ENCODE measurements around the gene FADS2.

Gene FADS2

DNA sequence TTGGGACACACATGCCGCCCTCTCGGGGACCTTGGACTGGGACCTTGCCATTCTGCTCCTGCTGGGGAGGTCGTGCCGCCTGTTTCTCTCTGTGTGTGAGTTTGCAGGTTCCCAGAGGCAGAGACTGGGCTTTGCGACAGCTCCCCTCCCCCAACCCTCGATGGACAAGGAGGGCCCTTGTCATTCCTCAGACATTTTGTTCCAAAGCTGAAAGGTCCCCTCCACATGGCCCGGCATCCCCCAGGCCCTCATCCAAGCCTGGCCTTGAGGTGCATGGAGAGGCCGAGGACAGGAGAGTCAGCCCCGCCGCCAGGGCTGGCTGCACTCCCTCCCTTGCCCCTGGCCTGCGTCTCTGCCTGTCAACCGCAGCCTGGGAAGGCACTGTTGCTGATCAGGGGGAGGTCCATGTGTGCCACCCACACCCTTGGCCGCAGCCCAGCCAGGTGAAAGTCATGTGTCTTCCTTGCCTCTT lies 25.6 kb downstream of the FADS2 start:
- Mint-ChIP-seq H3K36me3 (peaks cover 40 to 67% of the 10 kb centered on the region in 2 donors), H3K27ac (no peak overlapping the region), H3K9me3 (no peaks in the 10 kb centered on the region), H3K4me3 (no peak overlapping the region), H3K27me3 (no peaks in the 10 kb centered on the region), H3K4me1 (peaks cover 0 to 2% of the 10 kb centered on the region in 2 donors)
- DNase-seq: no peak
- no peak for ATAC-seq (replicated peaks)

DNA sequence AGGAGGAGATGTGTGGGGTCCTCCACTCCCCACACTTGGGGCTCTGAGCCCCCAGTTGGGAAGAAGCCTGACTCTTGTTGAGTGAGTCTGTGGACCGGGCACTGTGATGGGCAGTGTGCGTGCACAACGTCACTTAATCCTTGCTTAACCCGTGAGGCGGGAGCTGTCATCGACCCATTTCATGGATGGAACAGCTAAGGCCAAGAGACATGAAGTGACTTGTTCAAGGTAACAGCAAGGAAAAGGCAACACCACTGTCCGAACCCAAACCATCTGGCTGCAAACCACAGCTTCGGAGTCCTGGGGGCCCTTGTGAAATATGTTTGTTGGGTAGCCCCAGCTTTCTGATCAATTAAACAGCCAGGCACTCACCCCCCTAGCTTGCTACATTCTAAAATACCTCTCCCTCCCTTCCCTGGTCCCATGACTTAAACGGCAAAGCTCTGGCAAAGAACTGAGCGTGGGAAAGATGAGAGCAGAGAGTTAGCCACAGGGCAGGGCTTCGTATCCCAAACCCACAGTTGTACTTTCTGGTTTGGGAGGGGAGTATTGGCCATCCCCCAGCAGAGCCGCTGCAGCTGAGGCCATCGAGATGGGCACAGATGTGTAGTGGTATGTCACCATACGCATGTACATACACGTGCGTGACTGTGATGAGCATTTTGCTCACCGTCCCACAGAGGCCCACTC lies 26.3 kb downstream of the FADS2 start:
- H3K27me3 Mint-ChIP-seq: no peaks in the 10 kb centered on the region
- peaks cover 0 to 2% of the 10 kb centered on the region in 2 donors for H3K4me1 Mint-ChIP-seq
- peaks cover 46 to 72% of the 10 kb centered on the region in 2 donors for H3K36me3 Mint-ChIP-seq
- no peak overlapping the region for H3K4me3 Mint-ChIP-seq
- DNase-seq (no peak), ATAC-seq (replicated peaks) (no peak)
- H3K27ac Mint-ChIP-seq: no peak overlapping the region
- H3K9me3 Mint-ChIP-seq: no peaks in the 10 kb centered on the region

DNA sequence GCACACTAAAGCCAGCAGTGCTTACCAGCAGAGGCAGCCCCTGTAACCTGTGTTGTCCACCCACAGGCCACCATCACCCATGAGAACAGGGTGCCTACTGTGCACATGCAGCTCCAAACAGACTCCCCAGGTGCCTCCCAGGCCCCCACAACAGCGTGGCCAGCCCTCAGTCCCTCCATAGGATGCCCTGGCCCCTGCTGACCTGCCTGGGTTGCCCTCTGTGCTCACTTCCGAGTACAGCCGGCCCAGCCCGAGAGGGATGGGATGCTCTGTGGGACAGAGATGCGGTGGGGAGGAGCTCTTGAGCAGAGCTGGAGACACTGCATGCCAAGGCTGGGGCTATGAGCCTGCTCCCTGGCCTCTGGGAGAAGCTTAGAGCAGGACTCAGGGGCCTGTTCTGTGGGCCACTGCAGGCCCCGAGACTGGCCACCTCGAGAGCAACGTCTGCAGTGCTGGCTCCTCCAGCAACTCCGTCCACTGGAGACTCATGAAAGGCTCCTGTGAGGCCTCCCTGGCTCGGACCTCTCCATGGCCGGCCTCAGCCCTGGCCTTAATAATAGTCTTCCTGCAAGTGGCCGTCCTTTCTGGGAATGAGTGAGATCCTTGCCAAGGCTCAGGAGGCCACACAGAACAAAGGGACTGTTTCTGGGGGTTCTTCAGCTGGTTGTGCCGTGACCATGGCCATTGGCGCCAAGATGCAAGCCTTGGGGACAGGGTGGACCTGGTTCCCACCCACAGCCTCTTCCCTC lies 27.0 kb downstream of the FADS2 start:
- Mint-ChIP-seq H3K27ac (no peak overlapping the region), H3K4me1 (peaks cover 0 to 2% of the 10 kb centered on the region in 2 donors), H3K4me3 (no peak overlapping the region), H3K9me3 (no peaks in the 10 kb centered on the region), H3K36me3 (peaks cover 50 to 72% of the 10 kb centered on the region in 2 donors), H3K27me3 (no peaks in the 10 kb centered on the region)
- ATAC-seq (replicated peaks): no peak
- no peak for DNase-seq

DNA sequence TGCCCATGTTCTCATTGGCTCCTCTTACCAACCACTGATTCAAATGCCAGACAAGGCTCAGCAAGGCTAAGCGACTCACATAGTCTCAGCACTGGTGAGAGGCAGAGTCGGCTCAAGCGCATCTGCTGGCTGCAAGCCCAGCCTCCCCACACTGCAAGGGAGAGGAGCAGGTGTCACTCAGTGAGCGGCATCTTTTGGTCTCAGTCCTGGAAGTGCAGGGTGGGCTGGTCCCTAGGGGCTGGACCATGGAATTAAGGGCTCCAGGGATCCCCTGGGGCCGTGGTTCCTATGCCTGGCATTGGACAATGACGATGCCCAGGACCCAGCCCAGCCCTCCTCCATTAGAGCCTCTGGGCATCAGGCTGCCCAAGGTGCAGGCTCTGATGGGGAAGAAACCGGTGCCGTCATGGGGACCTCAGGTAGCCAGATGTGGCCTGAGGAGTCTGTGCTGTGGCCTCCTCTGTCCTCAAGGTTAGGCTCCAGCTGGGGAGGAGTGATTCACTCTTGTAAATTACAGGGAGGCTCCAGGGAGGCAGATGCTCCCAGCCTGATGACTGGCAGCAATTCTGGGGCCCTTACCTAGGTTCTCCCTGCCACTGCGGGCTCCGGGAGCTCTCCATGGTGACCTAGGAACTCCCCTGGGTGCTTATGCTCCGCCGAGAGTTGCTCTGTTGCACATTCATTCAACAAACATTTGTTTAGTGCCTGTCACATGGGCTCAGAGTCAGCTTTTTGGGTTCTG lies 28.0 kb downstream of the FADS2 start:
- DNase-seq (no peak), ATAC-seq (replicated peaks) (no peak)
- H3K36me3 Mint-ChIP-seq: peaks cover 55 to 75% of the 10 kb centered on the region in 2 donors
- H3K9me3 Mint-ChIP-seq: no peaks in the 10 kb centered on the region
- no peaks in the 10 kb centered on the region for H3K27me3 Mint-ChIP-seq
- no peak overlapping the region for H3K4me3 Mint-ChIP-seq
- peaks cover 0 to 2% of the 10 kb centered on the region in 2 donors for H3K4me1 Mint-ChIP-seq
- no peak overlapping the region for H3K27ac Mint-ChIP-seq

DNA sequence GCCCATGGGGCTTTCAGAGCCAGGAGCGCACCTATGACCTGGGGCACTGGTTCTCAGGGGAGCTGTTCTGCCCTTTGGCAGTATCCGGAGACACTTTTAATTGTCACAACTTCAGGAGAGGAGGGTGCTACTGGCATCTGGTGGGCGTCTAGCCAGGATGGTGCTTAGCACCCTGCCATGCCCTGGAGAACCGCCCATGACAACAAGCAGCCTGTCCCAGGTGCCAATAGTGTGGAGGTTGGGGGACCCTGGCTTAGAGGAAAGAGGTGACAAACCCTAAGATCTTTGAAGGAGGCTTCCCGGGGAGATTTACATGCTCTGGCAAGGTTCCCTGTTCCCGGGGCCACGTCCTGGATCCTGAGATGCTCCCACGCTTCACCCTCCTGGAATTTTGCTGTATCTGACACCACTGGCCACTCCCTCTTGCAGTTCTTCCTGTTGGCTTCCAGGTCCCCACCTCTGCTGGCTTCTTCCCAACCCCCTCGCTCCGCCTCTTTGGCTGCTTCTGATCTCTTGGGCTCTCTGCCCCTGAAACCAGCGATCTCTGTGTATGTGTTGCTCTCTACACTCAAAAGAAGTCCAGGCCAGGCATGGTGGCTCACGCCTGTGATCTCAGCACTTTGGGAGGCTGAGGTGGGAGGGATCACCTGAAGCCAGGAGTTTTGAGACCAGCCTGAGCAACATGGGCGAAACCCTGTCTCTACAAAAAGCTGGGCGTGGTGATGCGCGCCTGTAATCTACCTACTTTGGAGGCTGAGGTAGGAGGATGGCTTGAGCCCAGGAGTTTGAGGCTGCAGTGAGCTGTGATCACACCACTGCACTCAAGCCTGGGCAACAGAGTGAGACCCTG lies 32.2 kb downstream of the FADS2 start:
- Mint-ChIP-seq H3K27me3 (no peaks in the 10 kb centered on the region), H3K27ac (no peak overlapping the region), H3K4me3 (no peak overlapping the region), H3K36me3 (peaks cover 62 to 76% of the 10 kb centered on the region in 2 donors), H3K4me1 (peaks cover 0 to 5% of the 10 kb centered on the region in 2 donors), H3K9me3 (no peaks in the 10 kb centered on the region)
- ATAC-seq (replicated peaks): no peak
- no peak for DNase-seq

DNA sequence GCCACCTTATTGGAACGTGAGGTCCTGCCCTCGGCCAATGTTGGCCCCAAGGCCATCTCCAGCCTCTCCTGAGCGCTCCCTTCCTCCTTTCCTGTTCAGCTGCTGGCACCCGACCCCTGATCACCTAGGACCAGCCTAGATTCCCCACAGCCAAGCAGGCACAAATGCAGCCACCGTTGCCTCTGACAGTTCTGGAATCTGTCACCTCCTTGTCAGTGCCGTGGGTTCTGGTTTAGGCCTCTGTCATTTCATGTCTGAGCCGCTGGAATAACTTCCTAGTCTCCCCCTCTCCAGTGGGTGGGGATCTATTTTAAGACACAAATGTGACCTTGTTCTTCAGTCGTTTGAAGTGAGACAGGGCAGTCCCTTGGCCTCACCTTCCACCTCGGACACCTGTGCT lies 33.5 kb downstream of the FADS2 start:
- Mint-ChIP-seq H3K4me1 (peaks cover 2 to 5% of the 10 kb centered on the region in 2 donors), H3K4me3 (no peak overlapping the region), H3K9me3 (no peaks in the 10 kb centered on the region), H3K27ac (no peak overlapping the region), H3K27me3 (no peaks in the 10 kb centered on the region), H3K36me3 (peaks cover 67 to 80% of the 10 kb centered on the region in 2 donors)
- no peak for ATAC-seq (replicated peaks)
- no peak for DNase-seq

DNA sequence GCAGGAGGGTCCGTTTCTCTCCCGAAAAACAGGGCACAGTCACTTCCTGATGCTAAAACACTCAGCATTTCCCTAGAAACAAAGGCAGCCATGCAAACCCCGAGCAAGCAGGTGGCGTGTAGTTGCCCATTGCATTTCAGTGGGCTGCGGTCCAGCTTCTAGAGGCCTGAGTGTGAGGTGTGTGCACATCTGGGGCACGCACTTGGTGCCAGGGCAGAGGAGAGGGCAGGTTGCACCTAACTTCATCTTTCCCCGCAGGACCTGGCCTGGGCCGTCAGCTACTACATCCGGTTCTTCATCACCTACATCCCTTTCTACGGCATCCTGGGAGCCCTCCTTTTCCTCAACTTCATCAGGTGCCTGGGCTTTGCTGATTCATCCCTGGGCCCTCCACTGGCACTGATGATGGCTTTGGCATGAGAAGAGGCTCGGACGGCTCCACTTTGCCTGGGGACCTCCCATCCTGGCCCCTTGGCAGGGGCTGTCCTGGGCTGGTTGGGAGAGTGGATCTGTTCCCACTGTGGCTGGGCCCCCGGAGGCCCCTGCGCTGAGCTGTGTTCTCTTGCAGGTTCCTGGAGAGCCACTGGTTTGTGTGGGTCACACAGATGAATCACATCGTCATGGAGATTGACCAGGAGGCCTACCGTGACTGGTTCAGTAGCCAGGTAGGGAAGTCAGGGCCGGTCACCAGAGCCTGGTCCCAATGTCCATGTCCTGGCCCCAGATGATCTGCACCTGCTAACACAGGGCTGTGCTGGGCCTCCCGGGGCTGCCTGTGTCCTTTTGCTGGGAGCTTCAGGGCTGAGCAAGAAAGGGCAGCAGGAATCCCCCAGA lies 34.8 kb downstream of the FADS2 start:
- Mint-ChIP-seq H3K27me3 (no peaks in the 10 kb centered on the region), H3K27ac (peak overlapping the region; percentile 27), H3K4me1 (peaks cover 2 to 5% of the 10 kb centered on the region in 2 donors), H3K36me3 (peaks cover 61 to 77% of the 10 kb centered on the region in 2 donors), H3K4me3 (no peak overlapping the region), H3K9me3 (no peaks in the 10 kb centered on the region)
- ATAC-seq (replicated peaks) (no peak), DNase-seq (no peak)

DNA sequence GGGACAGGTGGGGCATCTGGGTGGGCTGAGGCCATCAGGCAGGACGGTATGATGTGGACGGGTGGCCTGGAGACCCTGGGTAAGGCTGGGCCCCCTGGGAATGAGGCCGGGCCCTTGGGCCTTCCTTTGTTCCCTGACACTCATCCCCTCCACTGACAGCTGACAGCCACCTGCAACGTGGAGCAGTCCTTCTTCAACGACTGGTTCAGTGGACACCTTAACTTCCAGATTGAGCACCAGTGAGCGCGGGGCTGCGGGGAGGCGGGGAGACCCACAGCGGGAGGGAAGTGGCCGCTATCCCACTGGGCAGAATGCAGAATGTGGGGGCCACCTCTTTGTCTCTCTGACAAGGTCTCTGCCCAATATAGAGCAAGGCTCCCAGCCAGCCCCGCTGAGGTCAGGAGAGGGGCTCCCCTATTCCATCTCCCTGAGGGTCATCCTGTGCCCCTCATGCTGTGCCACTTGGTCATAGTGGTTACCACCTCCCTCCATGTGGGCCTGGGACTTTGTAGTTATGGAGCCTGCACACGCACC lies 35.5 kb downstream of the FADS2 start:
- ATAC-seq (replicated peaks) (no peak), DNase-seq (no peak)
- peaks cover 3 to 5% of the 10 kb centered on the region in 2 donors for H3K4me1 Mint-ChIP-seq
- no peak overlapping the region for H3K27ac Mint-ChIP-seq
- no peak overlapping the region for H3K4me3 Mint-ChIP-seq
- H3K27me3 Mint-ChIP-seq: no peaks in the 10 kb centered on the region
- H3K36me3 Mint-ChIP-seq: peaks cover 59 to 77% of the 10 kb centered on the region in 2 donors
- H3K9me3 Mint-ChIP-seq: no peaks in the 10 kb centered on the region

DNA sequence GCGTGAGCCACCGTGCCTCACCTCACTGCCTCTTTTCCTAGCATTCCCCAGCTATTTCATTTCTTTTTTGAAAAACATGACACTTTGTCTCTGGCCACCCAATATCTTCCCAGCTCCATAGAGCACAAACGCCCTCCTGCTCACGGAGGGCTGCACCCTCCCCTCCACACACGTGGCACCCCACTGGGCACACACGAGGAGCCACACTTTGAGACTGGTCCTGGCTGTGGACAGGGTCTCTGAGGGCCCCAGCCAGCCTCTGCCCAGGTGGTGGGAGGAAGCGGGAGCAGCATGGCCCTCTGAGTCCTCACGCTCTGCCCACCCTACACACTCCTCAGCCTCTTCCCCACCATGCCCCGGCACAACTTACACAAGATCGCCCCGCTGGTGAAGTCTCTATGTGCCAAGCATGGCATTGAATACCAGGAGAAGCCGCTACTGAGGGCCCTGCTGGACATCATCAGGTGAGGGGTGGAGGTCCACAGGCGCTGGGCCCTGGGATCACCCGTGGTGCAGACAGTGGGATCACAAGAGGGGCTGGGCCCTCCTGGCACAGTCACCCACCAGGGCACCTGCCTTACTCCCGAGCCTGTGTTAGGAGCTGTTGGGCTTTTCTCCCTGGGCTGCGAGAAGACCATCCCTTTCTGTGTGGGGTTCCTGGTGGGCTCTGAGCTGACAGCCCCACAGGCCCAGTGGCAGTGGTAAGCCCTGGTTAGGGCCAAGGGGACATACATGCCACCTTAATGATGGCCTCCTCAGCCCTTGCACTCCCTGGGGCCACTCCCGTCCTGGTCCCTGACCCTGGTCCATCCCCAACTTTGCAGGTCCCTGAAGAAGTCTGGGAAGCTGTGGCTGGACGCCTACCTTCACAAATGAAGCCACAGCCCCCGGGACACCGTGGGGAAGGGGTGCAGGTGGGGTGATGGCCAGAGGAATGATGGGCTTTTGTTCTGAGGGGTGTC lies 37.0 kb downstream of the FADS2 start:
- H3K27me3 Mint-ChIP-seq: no peaks in the 10 kb centered on the region
- DNase-seq: no peak
- H3K36me3 Mint-ChIP-seq: peaks cover 46 to 63% of the 10 kb centered on the region in 2 donors
- H3K4me1 Mint-ChIP-seq: peaks cover 3 to 5% of the 10 kb centered on the region in 2 donors
- no peak overlapping the region for H3K27ac Mint-ChIP-seq
- peak overlapping the region in 1 of 2 donors; percentile 36 for H3K4me3 Mint-ChIP-seq
- no peaks in the 10 kb centered on the region for H3K9me3 Mint-ChIP-seq
- ATAC-seq (replicated peaks): no peak

DNA sequence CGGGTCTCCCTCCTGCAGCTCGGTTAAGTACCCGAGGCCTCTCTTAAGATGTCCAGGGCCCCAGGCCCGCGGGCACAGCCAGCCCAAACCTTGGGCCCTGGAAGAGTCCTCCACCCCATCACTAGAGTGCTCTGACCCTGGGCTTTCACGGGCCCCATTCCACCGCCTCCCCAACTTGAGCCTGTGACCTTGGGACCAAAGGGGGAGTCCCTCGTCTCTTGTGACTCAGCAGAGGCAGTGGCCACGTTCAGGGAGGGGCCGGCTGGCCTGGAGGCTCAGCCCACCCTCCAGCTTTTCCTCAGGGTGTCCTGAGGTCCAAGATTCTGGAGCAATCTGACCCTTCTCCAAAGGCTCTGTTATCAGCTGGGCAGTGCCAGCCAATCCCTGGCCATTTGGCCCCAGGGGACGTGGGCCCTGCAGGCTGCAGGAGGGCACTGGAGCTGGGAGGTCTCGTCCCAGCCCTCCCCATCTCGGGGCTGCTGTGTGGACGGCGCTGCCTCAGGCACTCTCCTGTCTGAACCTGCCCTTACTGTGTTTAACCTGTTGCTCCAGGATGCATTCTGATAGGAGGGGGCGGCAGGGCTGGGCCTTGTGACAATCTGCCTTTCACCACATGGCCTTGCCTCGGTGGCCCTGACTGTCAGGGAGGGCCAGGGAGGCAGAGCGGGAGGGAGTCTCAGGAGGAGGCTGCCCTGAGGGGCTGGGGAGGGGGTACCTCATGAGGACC lies 38.3 kb downstream of the FADS2 start:
- peak overlapping the region; percentile 20 for H3K27ac Mint-ChIP-seq
- no peak for DNase-seq
- peaks cover 40 to 50% of the 10 kb centered on the region in 2 donors for H3K36me3 Mint-ChIP-seq
- H3K4me1 Mint-ChIP-seq: peaks cover 13 to 17% of the 10 kb centered on the region in 2 donors
- no peak overlapping the region for H3K4me3 Mint-ChIP-seq
- H3K9me3 Mint-ChIP-seq: no peaks in the 10 kb centered on the region
- no peaks in the 10 kb centered on the region for H3K27me3 Mint-ChIP-seq
- ATAC-seq (replicated peaks): no peak

DNA sequence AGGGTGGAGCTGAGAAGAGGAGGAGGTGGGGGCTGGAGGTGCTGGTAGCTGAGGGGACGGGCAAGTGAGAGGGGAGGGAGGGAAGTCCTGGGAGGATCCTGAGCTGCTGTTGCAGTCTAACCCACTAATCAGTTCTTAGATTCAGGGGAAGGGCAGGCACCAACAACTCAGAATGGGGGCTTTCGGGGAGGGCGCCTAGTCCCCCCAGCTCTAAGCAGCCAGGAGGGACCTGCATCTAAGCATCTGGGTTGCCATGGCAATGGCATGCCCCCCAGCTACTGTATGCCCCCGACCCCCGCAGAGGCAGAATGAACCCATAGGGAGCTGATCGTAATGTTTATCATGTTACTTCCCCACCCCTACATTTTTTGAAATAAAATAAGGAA lies 38.9 kb downstream of the FADS2 start:
- DNase-seq: no peak
- Mint-ChIP-seq H3K4me3 (no peak overlapping the region), H3K36me3 (peaks cover 34 to 44% of the 10 kb centered on the region in 2 donors), H3K9me3 (no peaks in the 10 kb centered on the region), H3K27ac (peak overlapping the region; percentile 20), H3K4me1 (peaks cover 13 to 18% of the 10 kb centered on the region in 2 donors), H3K27me3 (no peaks in the 10 kb centered on the region)
- no peak for ATAC-seq (replicated peaks)
